Measurements from ENCODE around the gene MCM8.

DNA sequence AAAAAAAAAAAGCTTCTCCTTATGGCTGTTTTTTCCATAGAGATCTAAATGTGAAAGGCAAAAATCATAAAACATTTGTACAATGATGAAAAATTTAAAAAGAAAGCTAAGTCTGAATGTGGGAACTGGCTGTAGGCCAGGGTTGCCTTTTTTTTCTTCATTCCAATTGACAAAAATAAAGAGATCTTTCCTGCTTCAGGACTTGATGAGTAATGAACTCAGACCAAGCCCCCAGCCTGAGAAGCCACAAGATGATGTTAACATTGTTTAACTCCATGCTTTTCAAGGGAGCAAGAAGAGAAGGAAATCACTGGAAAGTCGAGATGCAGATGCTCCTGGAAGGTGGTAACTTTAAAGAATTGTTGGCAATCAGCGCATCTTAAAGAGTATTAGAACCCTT, 41.5 kb upstream of the MCM8 start:
- TF ChIP-seq, protein P1, sequence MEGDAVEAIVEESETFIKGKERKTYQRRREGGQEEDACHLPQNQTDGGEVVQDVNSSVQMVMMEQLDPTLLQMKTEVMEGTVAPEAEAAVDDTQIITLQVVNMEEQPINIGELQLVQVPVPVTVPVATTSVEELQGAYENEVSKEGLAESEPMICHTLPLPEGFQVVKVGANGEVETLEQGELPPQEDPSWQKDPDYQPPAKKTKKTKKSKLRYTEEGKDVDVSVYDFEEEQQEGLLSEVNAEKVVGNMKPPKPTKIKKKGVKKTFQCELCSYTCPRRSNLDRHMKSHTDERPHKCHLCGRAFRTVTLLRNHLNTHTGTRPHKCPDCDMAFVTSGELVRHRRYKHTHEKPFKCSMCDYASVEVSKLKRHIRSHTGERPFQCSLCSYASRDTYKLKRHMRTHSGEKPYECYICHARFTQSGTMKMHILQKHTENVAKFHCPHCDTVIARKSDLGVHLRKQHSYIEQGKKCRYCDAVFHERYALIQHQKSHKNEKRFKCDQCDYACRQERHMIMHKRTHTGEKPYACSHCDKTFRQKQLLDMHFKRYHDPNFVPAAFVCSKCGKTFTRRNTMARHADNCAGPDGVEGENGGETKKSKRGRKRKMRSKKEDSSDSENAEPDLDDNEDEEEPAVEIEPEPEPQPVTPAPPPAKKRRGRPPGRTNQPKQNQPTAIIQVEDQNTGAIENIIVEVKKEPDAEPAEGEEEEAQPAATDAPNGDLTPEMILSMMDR (IDR thresholded peaks at IDR 0.05), result no peak
- TF ChIP-seq POLR2AphosphoS5 (IDR thresholded peaks at IDR 0.05; ENCODE audit: insufficient read depth in 1 of 2, low read depth in 1 of 2), result no peak

Measured in vagina (tissue), 2 donors.